ENCODE data around the gene RFX8.
"Not testable (repeated sequence)": the region's sequence is repeated elsewhere in the genome, so short reads cannot be mapped to it uniquely, and the experiment has no call there.

Gene RFX8

DNA sequence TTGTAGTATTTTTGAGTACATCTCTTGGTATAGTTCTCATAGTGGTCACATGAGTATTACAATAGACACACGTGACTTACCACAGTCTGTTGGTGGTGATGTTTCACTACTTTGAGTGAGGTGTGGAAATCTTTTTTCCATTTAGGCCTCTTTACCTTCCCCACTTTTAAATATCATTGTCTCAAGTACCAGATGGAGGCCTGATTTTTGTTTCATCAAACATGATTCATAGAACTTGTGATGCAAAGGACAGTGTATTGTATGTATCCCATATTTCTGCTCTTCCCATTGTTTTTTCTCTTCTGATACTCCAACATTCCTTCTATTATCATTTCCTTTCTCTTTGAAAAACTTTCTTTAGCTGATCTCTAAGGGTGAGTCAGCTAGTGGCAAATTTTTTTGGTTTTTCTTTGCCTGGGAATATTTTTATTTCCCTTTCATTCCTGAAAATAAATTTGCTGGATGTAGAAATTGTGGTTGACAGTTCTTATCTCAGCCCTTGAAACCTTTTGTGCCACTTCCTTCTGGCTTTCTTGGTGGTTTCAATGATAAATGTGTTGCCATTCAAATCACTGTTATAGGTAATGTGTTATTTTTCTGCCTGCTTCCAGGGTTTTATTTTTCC, 32.8 kb downstream of the RFX8 start:
- no peak overlapping the region for H3K4me2 ChIP-seq (ENCODE audit: low read length)
- H4K20me1 ChIP-seq (ENCODE audit: control insufficient read depth, insufficient read depth, low read depth, low read length) = no peaks in the 10 kb centered on the region
- no peak overlapping the region for H3K27ac ChIP-seq (ENCODE audit: low read depth, low read length)
- no peaks in the 10 kb centered on the region for H3F3A ChIP-seq (ENCODE audit: control insufficient read depth, insufficient read depth)
- no peaks in the 10 kb centered on the region for H3K4me1 ChIP-seq (ENCODE audit: control insufficient read depth, low read length)
- no peak overlapping the region for H3K4me3 ChIP-seq (ENCODE audit: low read length)
- no peaks in the 10 kb centered on the region for H3K27me3 ChIP-seq (ENCODE audit: control insufficient read depth, low read length)
- no peaks in the 10 kb centered on the region for H3K9me3 ChIP-seq (ENCODE audit: control insufficient read depth, insufficient read depth, low read length)
- TF ChIP-seq EZH2phosphoT487 (IDR thresholded peaks at IDR 0.05; ENCODE audit: borderline replicate concordance, low read length) = no peak
- H3K79me2 ChIP-seq (ENCODE audit: control insufficient read depth, low read length) = no peaks in the 10 kb centered on the region
- no peaks in the 10 kb centered on the region for H3K9me2 ChIP-seq (replicated peaks; ENCODE audit: control insufficient read depth, low read length)
- no peaks in the 10 kb centered on the region for H3K36me3 ChIP-seq (ENCODE audit: control insufficient read depth, low read length)

DNA sequence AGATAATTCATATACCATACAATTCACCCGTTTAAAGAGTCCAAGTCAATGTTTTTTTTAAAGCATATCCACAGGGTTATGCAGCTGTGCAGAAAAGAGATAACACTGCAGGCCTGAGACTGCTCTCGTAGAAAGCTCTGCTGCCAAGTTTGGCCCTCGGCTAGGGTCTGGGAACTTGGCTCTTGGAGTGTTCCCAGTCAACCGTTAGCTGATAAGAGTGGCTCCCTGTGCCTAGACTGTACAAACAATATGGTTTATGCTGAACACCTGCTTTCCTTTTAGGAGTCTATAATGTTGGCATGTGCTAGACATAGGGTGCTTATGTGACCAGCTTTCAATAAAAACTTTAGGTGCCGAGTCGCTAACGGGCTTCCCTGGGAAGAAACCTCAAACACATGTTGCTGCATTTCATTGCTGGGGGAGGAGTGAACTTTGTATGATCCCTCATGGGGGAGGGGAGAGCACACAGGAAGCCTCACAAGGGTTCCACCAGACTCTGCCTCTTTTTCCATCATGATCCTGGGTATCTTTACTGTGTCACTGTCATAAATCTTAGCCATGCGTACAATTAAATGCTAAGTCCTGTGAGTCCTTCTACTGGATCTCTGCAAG, 34.7 kb downstream of the RFX8 start:
- no peaks in the 10 kb centered on the region for H3K79me2 ChIP-seq (ENCODE audit: control insufficient read depth, low read length)
- H3K4me3 ChIP-seq (ENCODE audit: low read length) = no peak overlapping the region
- no peaks in the 10 kb centered on the region for H3K36me3 ChIP-seq (ENCODE audit: control insufficient read depth, low read length)
- H3K9me3 ChIP-seq (ENCODE audit: control insufficient read depth, insufficient read depth, low read length) = no peaks in the 10 kb centered on the region
- H3K4me1 ChIP-seq (ENCODE audit: control insufficient read depth, low read length) = no peaks in the 10 kb centered on the region
- no peaks in the 10 kb centered on the region for H3F3A ChIP-seq (ENCODE audit: control insufficient read depth, insufficient read depth)
- H3K27ac ChIP-seq (ENCODE audit: low read depth, low read length) = no peak overlapping the region
- no peaks in the 10 kb centered on the region for H3K9me2 ChIP-seq (replicated peaks; ENCODE audit: control insufficient read depth, low read length)
- no peaks in the 10 kb centered on the region for H3K27me3 ChIP-seq (ENCODE audit: control insufficient read depth, low read length)
- H4K20me1 ChIP-seq (ENCODE audit: control insufficient read depth, insufficient read depth, low read depth, low read length) = no peaks in the 10 kb centered on the region
- H3K4me2 ChIP-seq (ENCODE audit: low read length) = no peak overlapping the region
- TF ChIP-seq, protein P1, sequence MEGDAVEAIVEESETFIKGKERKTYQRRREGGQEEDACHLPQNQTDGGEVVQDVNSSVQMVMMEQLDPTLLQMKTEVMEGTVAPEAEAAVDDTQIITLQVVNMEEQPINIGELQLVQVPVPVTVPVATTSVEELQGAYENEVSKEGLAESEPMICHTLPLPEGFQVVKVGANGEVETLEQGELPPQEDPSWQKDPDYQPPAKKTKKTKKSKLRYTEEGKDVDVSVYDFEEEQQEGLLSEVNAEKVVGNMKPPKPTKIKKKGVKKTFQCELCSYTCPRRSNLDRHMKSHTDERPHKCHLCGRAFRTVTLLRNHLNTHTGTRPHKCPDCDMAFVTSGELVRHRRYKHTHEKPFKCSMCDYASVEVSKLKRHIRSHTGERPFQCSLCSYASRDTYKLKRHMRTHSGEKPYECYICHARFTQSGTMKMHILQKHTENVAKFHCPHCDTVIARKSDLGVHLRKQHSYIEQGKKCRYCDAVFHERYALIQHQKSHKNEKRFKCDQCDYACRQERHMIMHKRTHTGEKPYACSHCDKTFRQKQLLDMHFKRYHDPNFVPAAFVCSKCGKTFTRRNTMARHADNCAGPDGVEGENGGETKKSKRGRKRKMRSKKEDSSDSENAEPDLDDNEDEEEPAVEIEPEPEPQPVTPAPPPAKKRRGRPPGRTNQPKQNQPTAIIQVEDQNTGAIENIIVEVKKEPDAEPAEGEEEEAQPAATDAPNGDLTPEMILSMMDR (IDR thresholded peaks at IDR 0.05; ENCODE audit: low read depth, low read length, poor library complexity, severe bottlenecking) = no peak
- no peak for TF ChIP-seq EZH2phosphoT487 (IDR thresholded peaks at IDR 0.05; ENCODE audit: borderline replicate concordance, low read length)

DNA sequence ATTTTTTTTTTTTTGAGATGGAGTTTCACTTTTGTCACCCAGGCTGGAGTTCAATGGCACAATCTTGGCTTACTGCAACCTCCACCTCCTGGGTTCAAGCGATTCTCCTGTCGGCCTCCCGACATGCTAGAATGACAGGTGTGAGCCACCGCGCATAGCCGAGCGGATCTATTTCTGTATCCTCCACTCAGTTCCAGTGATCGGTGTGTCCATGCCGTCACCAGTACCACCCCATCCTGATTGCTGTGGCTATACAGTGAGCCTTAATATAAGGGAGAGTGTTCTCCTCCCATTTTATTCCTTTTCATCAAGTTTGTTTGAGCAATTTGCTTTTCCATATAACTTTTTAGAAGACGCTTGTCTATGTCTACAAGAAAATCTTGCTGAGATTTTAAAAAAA, 35.2 kb downstream of the RFX8 start:
- Histone ChIP-seq H3F3A (ENCODE audit: control insufficient read depth, insufficient read depth) (no peaks in the 10 kb centered on the region), H3K9me2 (replicated peaks; ENCODE audit: control insufficient read depth, low read length) (no peaks in the 10 kb centered on the region), H3K9me3 (ENCODE audit: control insufficient read depth, insufficient read depth, low read length) (no peaks in the 10 kb centered on the region), H3K36me3 (ENCODE audit: control insufficient read depth, low read length) (no peaks in the 10 kb centered on the region), H3K27ac (ENCODE audit: low read depth, low read length) (no peak overlapping the region), H3K4me1 (ENCODE audit: control insufficient read depth, low read length) (no peaks in the 10 kb centered on the region), H3K79me2 (ENCODE audit: control insufficient read depth, low read length) (no peaks in the 10 kb centered on the region), H3K4me3 (ENCODE audit: low read length) (no peak overlapping the region), H3K27me3 (ENCODE audit: control insufficient read depth, low read length) (no peaks in the 10 kb centered on the region), H3K4me2 (ENCODE audit: low read length) (no peak overlapping the region), H4K20me1 (ENCODE audit: control insufficient read depth, insufficient read depth, low read depth, low read length) (no peaks in the 10 kb centered on the region)
- TF ChIP-seq, protein P1 (IDR thresholded peaks at IDR 0.05; ENCODE audit: low read depth, low read length, poor library complexity, severe bottlenecking) = no peak
- TF ChIP-seq EZH2phosphoT487 (IDR thresholded peaks at IDR 0.05; ENCODE audit: borderline replicate concordance, low read length) = no peak

DNA sequence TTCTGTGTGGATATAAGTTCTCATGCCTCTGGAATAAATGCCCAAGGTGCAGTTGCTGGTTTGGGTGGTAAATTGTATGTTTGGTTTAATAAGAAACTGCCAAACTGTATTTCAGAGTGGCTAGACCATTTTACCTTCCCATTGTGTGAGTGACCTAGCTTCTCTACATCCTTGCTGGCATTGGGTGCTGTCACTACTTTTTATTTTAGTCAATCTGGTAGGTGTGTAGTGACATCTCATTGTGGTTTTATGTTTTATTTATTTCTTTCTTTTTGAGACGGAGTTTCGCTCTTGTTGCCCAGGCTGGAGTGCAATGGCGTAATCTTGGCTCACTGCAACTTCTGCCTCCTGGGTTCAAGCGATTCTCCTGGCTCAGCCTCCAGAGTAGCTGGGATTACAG, 36.4 kb downstream of the RFX8 start:
- not testable (repeated sequence) for H3F3A ChIP-seq (ENCODE audit: control insufficient read depth, insufficient read depth); H3K36me3 ChIP-seq (ENCODE audit: control insufficient read depth, low read length); H3K27me3 ChIP-seq (ENCODE audit: control insufficient read depth, low read length); H3K79me2 ChIP-seq (ENCODE audit: control insufficient read depth, low read length); H3K4me3 ChIP-seq (ENCODE audit: low read length); H3K9me3 ChIP-seq (ENCODE audit: control insufficient read depth, insufficient read depth, low read length); H3K27ac ChIP-seq (ENCODE audit: low read depth, low read length); H3K9me2 ChIP-seq (replicated peaks; ENCODE audit: control insufficient read depth, low read length); H3K4me1 ChIP-seq (ENCODE audit: control insufficient read depth, low read length); H4K20me1 ChIP-seq (ENCODE audit: control insufficient read depth, insufficient read depth, low read depth, low read length); H3K4me2 ChIP-seq (ENCODE audit: low read length)

All from DOHH2 (cell line).